NB4 (cell line): ENCODE measurements around the gene CTAGE4.
"Not testable (repeated sequence)": the region's sequence is repeated elsewhere in the genome, so short reads cannot be mapped to it uniquely, and the experiment has no call there.

Experiments
- CTCF ChIP-seq: IDR thresholded peaks from one replicate; pipeline ENCODE4 v1.5.1; 2012; ENCODE audit warnings: low read depth, low read length
- MAX ChIP-seq: IDR thresholded peaks from 2 replicates; pipeline ENCODE4 v1.6.1; 2011; ENCODE audit warnings: low read depth, low read length
- POLR2A ChIP-seq: IDR thresholded peaks from 2 replicates; pipeline ENCODE4 v1.6.1; 2011; ENCODE audit warnings: mild to moderate bottlenecking; ENCODE audit not compliant: insufficient read length; ENCODE audit errors: extremely low read depth

GRCh38 chr7:144193782-144194181, 10.5 kb downstream of the CTAGE4 start:
- TF ChIP-seq POLR2A, CTCF, MAX: not testable (repeated sequence)
